ENCODE data around the gene HMCN1. TPM values are rescaled to one million over a fixed set of nuclear protein-coding genes. Genes with fewer than 3 reads are reported as not detected.

Gene HMCN1
- total RNA-seq, 2 donors from 2014 or later, result 1.3 to 3.7 TPM

DNA sequence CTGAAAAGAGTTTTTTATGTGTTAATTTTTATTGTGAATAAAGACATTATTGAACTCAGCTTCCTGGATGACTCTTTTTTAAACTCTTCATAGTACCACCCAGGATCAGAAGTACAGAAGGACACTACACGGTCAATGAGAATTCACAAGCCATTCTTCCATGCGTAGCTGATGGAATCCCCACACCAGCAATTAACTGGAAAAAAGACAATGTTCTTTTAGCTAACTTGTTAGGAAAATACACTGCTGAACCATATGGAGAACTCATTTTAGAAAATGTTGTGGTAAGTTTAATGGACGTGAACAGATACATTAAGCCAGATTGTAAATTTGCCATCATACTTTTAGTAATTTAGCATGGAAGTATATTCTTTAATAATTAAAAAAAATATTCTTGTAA, 391.3 kb downstream of the HMCN1 start:
- Histone ChIP-seq H3K27me3 (no peaks in the 10 kb centered on the region), H3K9me3 (no peaks in the 10 kb centered on the region), H3K4me3 (no peak overlapping the region), H3K36me3 (no peaks in the 10 kb centered on the region), H3K9ac (ENCODE audit: low read depth in 2 of 2, low read length in 2 of 2) (no peak overlapping the region), H3K4me1 (no peaks in the 10 kb centered on the region), H3K27ac (no peak overlapping the region)
- intact Hi-C loops (cut with DNase I), result no loop called here
- TF ChIP-seq, protein P1, sequence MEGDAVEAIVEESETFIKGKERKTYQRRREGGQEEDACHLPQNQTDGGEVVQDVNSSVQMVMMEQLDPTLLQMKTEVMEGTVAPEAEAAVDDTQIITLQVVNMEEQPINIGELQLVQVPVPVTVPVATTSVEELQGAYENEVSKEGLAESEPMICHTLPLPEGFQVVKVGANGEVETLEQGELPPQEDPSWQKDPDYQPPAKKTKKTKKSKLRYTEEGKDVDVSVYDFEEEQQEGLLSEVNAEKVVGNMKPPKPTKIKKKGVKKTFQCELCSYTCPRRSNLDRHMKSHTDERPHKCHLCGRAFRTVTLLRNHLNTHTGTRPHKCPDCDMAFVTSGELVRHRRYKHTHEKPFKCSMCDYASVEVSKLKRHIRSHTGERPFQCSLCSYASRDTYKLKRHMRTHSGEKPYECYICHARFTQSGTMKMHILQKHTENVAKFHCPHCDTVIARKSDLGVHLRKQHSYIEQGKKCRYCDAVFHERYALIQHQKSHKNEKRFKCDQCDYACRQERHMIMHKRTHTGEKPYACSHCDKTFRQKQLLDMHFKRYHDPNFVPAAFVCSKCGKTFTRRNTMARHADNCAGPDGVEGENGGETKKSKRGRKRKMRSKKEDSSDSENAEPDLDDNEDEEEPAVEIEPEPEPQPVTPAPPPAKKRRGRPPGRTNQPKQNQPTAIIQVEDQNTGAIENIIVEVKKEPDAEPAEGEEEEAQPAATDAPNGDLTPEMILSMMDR (IDR thresholded peaks at IDR 0.05), result no peak
- no peak for DNase-seq

DNA sequence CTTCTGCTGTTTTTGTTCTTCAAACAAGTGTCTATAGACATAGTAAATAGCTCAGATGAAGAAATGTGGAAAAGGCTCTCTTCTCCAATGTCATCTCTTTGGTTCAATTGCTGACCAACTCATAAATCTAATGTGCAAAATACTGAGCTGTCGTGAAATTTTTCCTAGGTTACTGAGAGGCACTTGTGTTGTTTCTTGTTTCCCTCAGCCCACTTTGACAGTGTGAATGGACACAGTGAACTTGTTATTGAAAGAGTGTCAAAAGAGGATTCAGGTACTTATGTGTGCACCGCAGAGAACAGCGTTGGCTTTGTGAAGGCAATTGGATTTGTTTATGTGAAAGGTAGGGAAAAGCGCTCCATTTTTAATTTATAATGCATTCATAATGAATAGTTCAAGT, 395.6 kb downstream of the HMCN1 start:
- Histone ChIP-seq H3K9me3 (no peaks in the 10 kb centered on the region), H3K36me3 (no peaks in the 10 kb centered on the region), H3K4me3 (no peak overlapping the region), H3K4me1 (no peaks in the 10 kb centered on the region), H3K27me3 (no peaks in the 10 kb centered on the region), H3K27ac (no peak overlapping the region), H3K9ac (ENCODE audit: low read depth in 2 of 2, low read length in 2 of 2) (no peak overlapping the region)
- DNase-seq, result no peak
- intact Hi-C loops (cut with DNase I), result no loop called here
- TF ChIP-seq, protein P1 (IDR thresholded peaks at IDR 0.05), result no peak

DNA sequence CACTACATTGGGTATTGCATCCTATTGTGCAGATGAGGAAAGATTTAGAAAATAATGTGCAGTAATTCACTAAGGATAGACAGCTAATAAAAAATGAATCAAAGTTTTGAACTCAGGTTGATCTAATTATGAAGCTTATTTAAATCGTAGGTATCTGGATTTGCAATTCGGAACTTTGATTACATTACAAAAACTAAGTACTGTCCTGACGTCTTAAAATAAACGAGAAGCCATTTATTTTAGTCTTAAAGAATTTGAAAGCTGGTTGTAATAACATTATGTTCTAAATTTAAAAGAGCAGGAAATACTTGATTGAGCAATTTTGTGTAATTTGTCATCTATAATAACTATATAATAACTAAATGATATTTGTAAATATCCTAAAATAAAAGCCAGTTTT, 404.9 kb downstream of the HMCN1 start:
- TF ChIP-seq, protein P1 (IDR thresholded peaks at IDR 0.05), result no peak
- intact Hi-C loops (cut with DNase I), result no loop called here
- no peak overlapping the region for H3K27ac ChIP-seq
- no peaks in the 10 kb centered on the region for H3K36me3 ChIP-seq
- H3K4me3 ChIP-seq, result no peak overlapping the region
- no peaks in the 10 kb centered on the region for H3K9me3 ChIP-seq
- no peaks in the 10 kb centered on the region for H3K27me3 ChIP-seq
- no peak for DNase-seq
- no peak overlapping the region for H3K9ac ChIP-seq (ENCODE audit: low read depth in 2 of 2, low read length in 2 of 2)
- H3K4me1 ChIP-seq, result no peaks in the 10 kb centered on the region

DNA sequence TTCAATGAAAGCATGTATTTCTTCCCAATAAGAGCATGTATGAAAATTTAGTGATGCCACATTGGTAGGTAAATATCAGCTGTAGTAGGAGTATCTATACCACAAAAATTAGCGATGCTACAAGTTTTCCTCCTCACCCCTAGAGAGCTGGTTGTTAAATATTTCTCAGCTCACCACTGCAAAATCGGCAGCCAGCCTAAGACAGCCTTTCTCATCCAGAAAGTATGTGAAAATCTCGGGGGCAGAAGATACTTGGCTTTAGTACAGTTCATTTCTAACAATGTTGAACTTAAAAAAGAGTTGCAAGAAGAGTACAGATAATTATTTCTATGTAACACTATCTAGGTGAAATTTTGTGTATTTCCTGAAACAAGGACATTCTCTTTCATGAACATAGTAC, 405.5 kb downstream of the HMCN1 start:
- H3K9ac ChIP-seq (ENCODE audit: low read depth in 2 of 2, low read length in 2 of 2), result no peak overlapping the region
- H3K27ac ChIP-seq, result no peak overlapping the region
- H3K4me1 ChIP-seq, result no peaks in the 10 kb centered on the region
- no peaks in the 10 kb centered on the region for H3K9me3 ChIP-seq
- intact Hi-C loops (cut with DNase I), result no loop called here
- no peaks in the 10 kb centered on the region for H3K36me3 ChIP-seq
- no peaks in the 10 kb centered on the region for H3K27me3 ChIP-seq
- TF ChIP-seq, protein P1 (IDR thresholded peaks at IDR 0.05), result no peak
- H3K4me3 ChIP-seq, result no peak overlapping the region
- DNase-seq, result no peak

DNA sequence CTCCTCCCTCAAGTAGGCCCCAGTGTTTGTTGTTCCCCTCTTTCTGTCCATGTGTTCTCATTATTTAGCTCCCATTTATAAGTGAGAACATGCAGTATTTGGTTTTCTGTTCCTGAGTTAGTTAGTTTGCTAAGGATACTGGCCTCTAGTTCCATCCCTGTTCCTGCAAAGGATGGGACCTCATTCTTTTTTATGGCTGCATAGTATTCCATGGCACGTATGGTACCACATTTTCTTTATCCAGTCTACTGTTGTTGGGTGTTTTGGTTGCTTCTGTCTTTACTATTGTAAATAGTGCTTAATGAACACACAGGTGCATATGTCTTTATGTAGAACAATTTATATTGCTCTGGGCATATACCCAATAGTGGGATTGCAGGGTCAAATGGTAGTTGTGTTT, 408.0 kb downstream of the HMCN1 start:
- TF ChIP-seq, protein P1 (IDR thresholded peaks at IDR 0.05), result no peak
- Histone ChIP-seq H3K4me1 (no peaks in the 10 kb centered on the region), H3K4me3 (no peak overlapping the region), H3K9ac (ENCODE audit: low read depth in 2 of 2, low read length in 2 of 2) (no peak overlapping the region), H3K27ac (no peak overlapping the region), H3K36me3 (no peaks in the 10 kb centered on the region), H3K9me3 (no peaks in the 10 kb centered on the region), H3K27me3 (no peaks in the 10 kb centered on the region)
- intact Hi-C loops (cut with DNase I), result no loop called here
- DNase-seq, result no peak

DNA sequence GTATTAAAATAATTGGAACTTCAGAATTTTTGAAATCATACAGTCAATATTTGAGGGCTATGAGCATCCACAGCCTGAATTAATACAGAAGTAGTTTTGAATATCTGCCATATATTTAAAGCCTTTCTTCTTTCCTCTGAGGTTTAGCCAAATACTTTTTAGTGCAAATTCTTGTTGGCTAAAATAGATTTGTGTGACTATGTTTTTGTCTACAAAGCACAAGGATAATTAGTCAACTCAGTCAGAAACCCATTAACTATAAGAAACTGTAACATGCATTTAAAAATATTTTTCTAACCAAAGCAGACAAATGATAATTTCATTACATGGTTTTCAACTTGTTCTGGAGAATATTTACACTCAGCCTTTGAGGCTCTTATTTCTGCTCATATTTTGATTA, 408.7 kb downstream of the HMCN1 start:
- H3K36me3 ChIP-seq, result no peaks in the 10 kb centered on the region
- no peaks in the 10 kb centered on the region for H3K27me3 ChIP-seq
- no peak overlapping the region for H3K27ac ChIP-seq
- no peaks in the 10 kb centered on the region for H3K9me3 ChIP-seq
- no peaks in the 10 kb centered on the region for H3K4me1 ChIP-seq
- intact Hi-C loops (cut with DNase I), result no loop called here
- no peak for DNase-seq
- H3K9ac ChIP-seq (ENCODE audit: low read depth in 2 of 2, low read length in 2 of 2), result no peak overlapping the region
- no peak overlapping the region for H3K4me3 ChIP-seq
- TF ChIP-seq, protein P1 (IDR thresholded peaks at IDR 0.05), result no peak

Measured in colonic mucosa (tissue), 4 donors.